Renal cortex interstitium (tissue), 11 donors: ENCODE results near the gene DEF6. TPM values are rescaled to one million over a fixed set of nuclear protein-coding genes. Genes with fewer than 3 reads are reported as not detected.

Experiments used
- DNase-seq, 11 donors: peaks; one replicate each; pipeline ENCODE4 v3.0.0-alpha.2; 2013; ENCODE audit warnings: low read depth in 9 of 11, low spot score in 4 of 11; ENCODE audit errors: extremely low read depth in 1 of 11
- polyA plus RNA-seq, 3 donors: library from polyadenylated mRNA; unstranded; fragments of 120-200 nt; gene quantifications; one replicate each; pipeline ENCODE4 v1.2.1, GENCODE V29; 2013; ENCODE audit not compliant: insufficient read length in 3 of 3

Gene DEF6
- polyA plus RNA-seq, 3 donors, result 3.9 to 5.2 (median 4.8) TPM

- DNase-seq, result no peak
These were observed 62.9 kb downstream of the DEF6 start for GRCh38 chr6:35360349-35361138.

- no peak for DNase-seq
These were observed 64.6 kb downstream of the DEF6 start for GRCh38 chr6:35362200-35362599.

GRCh38 chr6:35363293-35363750 lies 65.7 kb downstream of the DEF6 start:
- DNase-seq, result peak in 4 of 11 donors; percentile 34 to 60 (median 52)

- no peak for DNase-seq
These were observed 68.1 kb downstream of the DEF6 start for GRCh38 chr6:35365594-35366203.

- DNase-seq, result no peak
These were observed 68.6 kb downstream of the DEF6 start for GRCh38 chr6:35366204-35366596.

- DNase-seq, result no peak
These were observed 70.0 kb downstream of the DEF6 start for GRCh38 chr6:35367646-35368037.

- DNase-seq, result no peak
These were observed 70.6 kb downstream of the DEF6 start for GRCh38 chr6:35368038-35368887.

- no peak for DNase-seq
These were observed 72.6 kb downstream of the DEF6 start for GRCh38 chr6:35370124-35370741.

- DNase-seq, result no peak
These were observed 73.3 kb downstream of the DEF6 start for GRCh38 chr6:35370785-35371493.

Other genes with a start within 250 kb of the DEF6 start
- 1 to 10 TPM; 1.8 to 3.2 (median 2.8) TPM for gene TCP11, start 156.5 kb upstream of the DEF6 start, polyA plus RNA-seq
- 10 to 100 TPM; 49.2 to 56.9 (median 49.5) TPM for gene SCUBE3, start 83.9 kb upstream of the DEF6 start, polyA plus RNA-seq
- 10 to 100 TPM; 44.8 to 67.2 (median 50.6) TPM for gene ZNF76, start 38.1 kb upstream of the DEF6 start, polyA plus RNA-seq
- gene PPARD, start 44.7 kb downstream of the DEF6 start, polyA plus RNA-seq, result 10 to 100 TPM; 20.1 to 32.3 (median 23.9) TPM
- gene FANCE, start 154.5 kb downstream of the DEF6 start, polyA plus RNA-seq, result 1 to 10 TPM; 9.1 to 9.8 (median 9.5) TPM
- 1,000 to 10,000 TPM; 1,816 to 2,096 (median 2,074) TPM for gene RPL10A, start 170.6 kb downstream of the DEF6 start, polyA plus RNA-seq
- gene TEAD3, start 199.3 kb downstream of the DEF6 start, polyA plus RNA-seq, result 10 to 100 TPM; 39.5 to 54.5 (median 50.2) TPM
- gene TULP1, start 215.1 kb downstream of the DEF6 start, polyA plus RNA-seq, result 1 to 10 TPM; 1.6 to 3.7 (median 3.1) TPM